GM18861 (cell line): Measurements from ENCODE around the gene BOD1.
"Not testable (repeated sequence)": the region's sequence is repeated elsewhere in the genome, so short reads cannot be mapped to it uniquely, and the experiment has no call there.

Experiments
- ATAC-seq: cut with Tn5 transposase; IDR thresholded peaks from one replicate; pipeline ENCODE4 v1.9.1; 2021; ENCODE audit not compliant: unreplicated experiment

The BOD1 gene

DNA sequence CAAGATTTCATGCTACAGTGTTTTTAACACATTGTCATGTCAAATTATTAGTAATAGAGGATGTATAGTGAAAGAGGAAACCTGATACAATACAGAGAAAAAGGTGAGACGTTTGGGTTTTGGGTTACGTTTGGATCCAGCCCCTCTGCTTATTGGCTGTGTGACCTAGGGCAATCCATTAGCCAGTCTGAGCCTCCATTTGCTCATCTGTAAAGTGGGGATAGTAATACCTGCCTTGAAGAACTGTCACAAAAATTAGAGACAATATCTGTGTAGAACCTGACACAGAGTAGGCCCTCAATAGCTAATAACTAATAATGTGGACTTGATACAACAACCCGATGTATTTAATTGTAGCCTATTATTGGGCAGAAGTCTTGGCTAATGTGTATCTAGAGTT lies 4.3 kb upstream of the BOD1 start:
- no peak for ATAC-seq

GRCh38 chr5:173618927-173619519 lies 2.6 kb upstream of the BOD1 start:
- no peak for ATAC-seq

GRCh38 chr5:173615884-173616576 lies 420 bp downstream of the BOD1 start:
- ATAC-seq: peak; percentile 47

GRCh38 chr5:173614591-173614990 lies 1.9 kb downstream of the BOD1 start:
- ATAC-seq: no peak

GRCh38 chr5:173613433-173614159 lies 2.9 kb downstream of the BOD1 start:
- ATAC-seq: no peak

- ATAC-seq: no peak
Measured at GRCh38 chr5:173612948-173613347, 3.5 kb downstream of the BOD1 start.

GRCh38 chr5:173611706-173612105 lies 4.7 kb downstream of the BOD1 start:
- ATAC-seq: no peak

DNA sequence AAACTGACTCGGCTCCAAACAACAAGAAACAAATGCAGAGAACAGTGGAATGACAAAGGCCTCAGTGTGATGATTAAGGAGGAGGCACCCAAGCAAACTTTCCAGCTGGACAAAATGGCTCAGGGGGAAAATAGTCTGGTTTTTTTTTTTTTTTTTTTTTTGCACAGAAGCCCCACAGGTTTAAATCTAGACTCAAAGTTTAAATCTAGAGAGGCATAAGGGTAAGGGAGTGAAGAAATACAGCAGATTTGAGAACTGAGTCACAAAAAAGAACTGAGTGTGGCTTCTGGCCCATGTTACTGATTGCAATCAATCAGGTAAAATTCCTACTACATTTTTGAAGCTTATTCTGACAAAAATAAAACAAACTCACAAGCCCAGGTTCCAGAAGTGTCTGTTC lies 12.3 kb downstream of the BOD1 start:
- no peak for ATAC-seq

- ATAC-seq: no peak
Measured at GRCh38 chr5:173602423-173602822, 14.0 kb downstream of the BOD1 start.

GRCh38 chr5:173598686-173599085 lies 17.8 kb downstream of the BOD1 start:
- no peak for ATAC-seq

DNA sequence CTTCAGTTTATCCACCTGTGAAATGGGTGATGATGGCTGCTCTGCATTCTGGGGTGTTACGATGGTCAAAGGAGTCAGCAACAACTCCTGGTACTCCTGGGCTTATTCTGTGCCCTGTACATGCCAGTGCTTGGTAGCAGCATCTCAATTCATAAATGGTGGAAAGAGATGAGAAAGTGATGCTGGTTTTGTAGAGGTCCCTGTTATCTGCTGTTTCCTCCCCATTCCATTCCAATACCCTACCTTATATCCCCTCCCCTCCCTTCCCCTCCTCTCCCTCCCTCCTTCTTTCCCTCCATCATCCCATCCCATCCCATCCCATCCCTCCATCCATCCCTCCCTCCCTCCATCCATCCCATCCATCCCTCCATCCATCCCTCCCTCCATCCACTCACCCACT lies 19.1 kb downstream of the BOD1 start:
- ATAC-seq: no peak

DNA sequence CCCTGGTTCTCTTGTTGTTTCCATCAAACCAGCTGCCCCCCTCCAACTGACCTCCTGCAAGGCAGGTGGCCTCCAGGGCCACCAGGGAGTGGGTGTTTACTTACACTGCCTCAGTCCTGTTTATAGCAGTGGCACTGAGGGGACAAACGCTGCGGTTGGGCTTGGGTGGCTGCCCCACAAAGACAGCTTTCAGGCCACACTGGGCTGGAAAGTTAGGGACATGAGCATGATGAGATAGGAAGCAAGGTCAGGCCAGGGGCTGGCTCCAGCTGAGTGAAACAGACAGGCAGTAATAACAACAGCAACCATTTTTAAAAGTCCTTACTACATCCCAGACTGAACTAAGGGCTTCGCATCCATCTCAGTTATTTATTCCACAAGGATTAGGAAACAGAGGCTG lies 20.6 kb downstream of the BOD1 start:
- ATAC-seq: no peak

GRCh38 chr5:173594061-173594460 lies 22.4 kb downstream of the BOD1 start:
- no peak for ATAC-seq

GRCh38 chr5:173592050-173592669 lies 24.3 kb downstream of the BOD1 start:
- no peak for ATAC-seq

DNA sequence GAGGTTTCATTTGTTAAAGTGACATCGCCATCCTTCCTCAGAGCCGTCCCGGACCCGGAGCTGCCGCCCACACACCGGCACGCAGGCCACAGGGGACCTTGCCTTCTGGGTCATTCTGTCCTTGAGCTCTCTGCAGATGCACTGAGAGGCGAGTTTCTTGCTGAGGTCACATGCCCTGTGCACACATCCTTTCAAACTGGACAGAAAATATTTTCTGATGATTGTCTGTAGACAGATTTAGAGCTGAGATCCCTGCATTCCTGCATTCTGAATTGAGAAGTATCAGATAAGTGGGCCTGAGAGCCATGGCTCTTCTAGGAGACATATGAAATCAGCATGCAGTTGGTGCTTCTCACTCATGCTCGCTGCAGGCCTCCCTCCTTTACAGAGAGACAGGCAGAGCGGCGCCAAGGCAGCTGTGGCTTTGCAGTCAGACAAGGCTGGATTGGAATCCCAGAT lies 25.4 kb downstream of the BOD1 start:
- no peak for ATAC-seq

GRCh38 chr5:173590436-173591055 lies 25.9 kb downstream of the BOD1 start:
- no peak for ATAC-seq

- ATAC-seq: not testable (repeated sequence)
Measured at GRCh38 chr5:173586133-173586532, 30.3 kb downstream of the BOD1 start.

DNA sequence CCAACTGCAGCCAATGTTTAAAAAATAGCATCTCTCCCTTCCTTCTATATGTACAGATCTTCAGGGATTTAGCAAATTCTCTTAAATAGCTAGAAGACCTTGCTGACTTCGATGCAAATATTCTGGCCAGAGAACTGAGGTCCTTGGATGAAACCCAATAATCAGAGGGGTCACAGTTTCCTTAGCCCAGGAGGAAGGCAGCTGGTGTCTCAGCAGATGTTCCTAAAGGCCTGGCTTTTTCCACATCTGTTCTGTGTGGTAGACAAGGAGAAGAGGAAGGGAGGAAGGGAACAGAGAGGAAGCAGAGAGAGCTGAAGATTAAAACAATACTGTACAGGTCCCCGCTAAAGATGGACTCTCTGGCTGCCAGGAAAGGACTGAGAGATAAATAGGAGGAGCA lies 33.1 kb downstream of the BOD1 start:
- no peak for ATAC-seq

- no peak for ATAC-seq
Measured at GRCh38 chr5:173582216-173583111, 34.0 kb downstream of the BOD1 start.
